ES-I3 (cell line): ENCODE data around the gene MREG.
"Not testable (repeated sequence)": the region's sequence is repeated elsewhere in the genome, so short reads cannot be mapped to it uniquely, and the experiment has no call there.

Source experiments
- H3K36me3 ChIP-seq: 2 replicates; pipeline ENCODE4 v1.6.1; 2013; ENCODE audit warnings: mild to moderate bottlenecking, low read length, control low read depth, moderate library complexity; ENCODE audit not compliant: insufficient read depth
- H3K4me1 ChIP-seq: 2 replicates; pipeline ENCODE4 v1.6.1; 2013; ENCODE audit warnings: mild to moderate bottlenecking, control low read depth, low read length; ENCODE audit not compliant: insufficient read depth
- H3K9ac ChIP-seq: 2 replicates; pipeline ENCODE4 v1.6.1; 2013; ENCODE audit warnings: low read depth, mild to moderate bottlenecking, low read length, moderate library complexity
- H3K9me3 ChIP-seq: 2 replicates; pipeline ENCODE4 v1.6.1; 2013; ENCODE audit warnings: mild to moderate bottlenecking, low read length, moderate library complexity; ENCODE audit not compliant: control insufficient read depth, insufficient read depth

Gene MREG

GRCh38 chr2:216012830-216013079, 596 bp downstream of the MREG start:
- Histone ChIP-seq H3K36me3 (no peaks in the 10 kb centered on the region), H3K9me3 (no peaks in the 10 kb centered on the region), H3K9ac (peak overlapping the region; percentile 95), H3K4me1 (peaks cover 13% of the 10 kb centered on the region)

- H3K4me1 ChIP-seq = peaks cover 13% of the 10 kb centered on the region
- H3K9ac ChIP-seq = peak overlapping the region; percentile 95
- no peaks in the 10 kb centered on the region for H3K9me3 ChIP-seq
- H3K36me3 ChIP-seq = no peaks in the 10 kb centered on the region
Measured at GRCh38 chr2:216012133-216012829, 1.1 kb downstream of the MREG start.

- H3K36me3 ChIP-seq, H3K9ac ChIP-seq, H3K9me3 ChIP-seq: not testable (repeated sequence)
- peaks cover 28% of the 10 kb centered on the region for H3K4me1 ChIP-seq
Measured at GRCh38 chr2:216009215-216009614, 4.1 kb downstream of the MREG start.

GRCh38 chr2:216008387-216008786, 5.0 kb downstream of the MREG start:
- H3K9me3 ChIP-seq = no peaks in the 10 kb centered on the region
- H3K9ac ChIP-seq = no peak overlapping the region

GRCh38 chr2:216006164-216006663, 7.1 kb downstream of the MREG start:
- Histone ChIP-seq H3K9ac (peak overlapping the region; percentile 26; the same call in 1 of the 2 replicates), H3K9me3 (no peaks in the 10 kb centered on the region), H3K36me3 (no peaks in the 10 kb centered on the region), H3K4me1 (peaks cover 44% of the 10 kb centered on the region)

More at GRCh38 chr2:216008387-216008786, 5.0 kb downstream of the MREG start:
- Histone ChIP-seq H3K4me1 (peaks cover 31% of the 10 kb centered on the region), H3K36me3 (no peaks in the 10 kb centered on the region)

- no peaks in the 10 kb centered on the region for H3K9me3 ChIP-seq
- H3K4me1 ChIP-seq = peaks cover 44% of the 10 kb centered on the region
- no peak overlapping the region for H3K9ac ChIP-seq
- peaks cover 2% of the 10 kb centered on the region; the same call in 1 of the 2 replicates for H3K36me3 ChIP-seq
Measured at GRCh38 chr2:216004697-216005283, 8.6 kb downstream of the MREG start.

- Histone ChIP-seq H3K9ac (no peak overlapping the region), H3K4me1 (peaks cover 44% of the 10 kb centered on the region)
Measured at GRCh38 chr2:216003876-216004696, 9.3 kb downstream of the MREG start.

GRCh38 chr2:216002693-216003092, 10.7 kb downstream of the MREG start:
- no peaks in the 10 kb centered on the region for H3K9me3 ChIP-seq

More at GRCh38 chr2:216003876-216004696, 9.3 kb downstream of the MREG start:
- Histone ChIP-seq H3K36me3 (peaks cover 3% of the 10 kb centered on the region; the same call in 1 of the 2 replicates), H3K9me3 (no peaks in the 10 kb centered on the region)

GRCh38 chr2:216002101-216002678, 11.2 kb downstream of the MREG start:
- no peaks in the 10 kb centered on the region for H3K9me3 ChIP-seq
- H3K9ac ChIP-seq = no peak overlapping the region
- peaks cover 44% of the 10 kb centered on the region for H3K4me1 ChIP-seq
- peaks cover 3% of the 10 kb centered on the region; the same call in 1 of the 2 replicates for H3K36me3 ChIP-seq

More at GRCh38 chr2:216002693-216003092, 10.7 kb downstream of the MREG start:
- Histone ChIP-seq H3K36me3 (peaks cover 3% of the 10 kb centered on the region; the same call in 1 of the 2 replicates), H3K4me1 (peaks cover 44% of the 10 kb centered on the region), H3K9ac (no peak overlapping the region)

- H3K9me3 ChIP-seq = no peaks in the 10 kb centered on the region
- no peak overlapping the region for H3K9ac ChIP-seq
- H3K4me1 ChIP-seq = peaks cover 37% of the 10 kb centered on the region
- H3K36me3 ChIP-seq = peaks cover 3% of the 10 kb centered on the region; the same call in 1 of the 2 replicates
Measured at GRCh38 chr2:216001216-216002100, 11.9 kb downstream of the MREG start.

- Histone ChIP-seq H3K9me3 (no peaks in the 10 kb centered on the region), H3K9ac (no peak overlapping the region), H3K4me1 (peaks cover 23% of the 10 kb centered on the region), H3K36me3 (peaks cover 3% of the 10 kb centered on the region; the same call in 1 of the 2 replicates)
Measured at GRCh38 chr2:215998636-215999035, 14.7 kb downstream of the MREG start.

GRCh38 chr2:215997219-215997618, 16.1 kb downstream of the MREG start:
- Histone ChIP-seq H3K36me3 (peaks cover 3% of the 10 kb centered on the region; the same call in 1 of the 2 replicates), H3K9ac (no peak overlapping the region), H3K9me3 (no peaks in the 10 kb centered on the region), H3K4me1 (peaks cover 9% of the 10 kb centered on the region)

- Histone ChIP-seq H3K9me3 (no peaks in the 10 kb centered on the region; the same call in 1 of the 2 replicates), H3K9ac (no peak overlapping the region), H3K36me3 (peaks cover 3% of the 10 kb centered on the region; the same call in 1 of the 2 replicates), H3K4me1 (no peaks in the 10 kb centered on the region)
Measured at GRCh38 chr2:215994911-215995310, 18.4 kb downstream of the MREG start.
